HepG2 (cell line): ENCODE data around the gene SLC39A1. TPM values are rescaled to one million over a fixed set of nuclear protein-coding genes. Genes with fewer than 3 reads are reported as not detected.

Experiments used
- CAMTA2 ChIP-seq: sonication (generic); formaldehyde crosslinking; IDR thresholded peaks from 2 replicates; pipeline ENCODE4 v1.4.0; 2020; ENCODE audit warnings: mild to moderate bottlenecking, missing genetic modification reagents, borderline replicate concordance
- EHMT2 ChIP-seq: fragments of 200-600 bp; sonication (generic); IDR thresholded peaks from 2 replicates; pipeline ENCODE4 v1.7.0; 2017; ENCODE audit warnings: antibody characterized with exemption, low read depth, low read length, borderline replicate concordance
- ELF4 ChIP-seq: sonication (generic); formaldehyde crosslinking; IDR thresholded peaks from 2 replicates; pipeline ENCODE4 v1.5.0; 2020; ENCODE audit warnings: missing genetic modification reagents, mild to moderate bottlenecking, moderate library complexity, borderline replicate concordance
- FOXJ3 ChIP-seq: sonication (generic); formaldehyde crosslinking; IDR thresholded peaks from 2 replicates; pipeline ENCODE4 v1.4.0; 2020; ENCODE audit warnings: missing genetic modification reagents, mild to moderate bottlenecking, borderline replicate concordance
- HOXA9 ChIP-seq: sonication (generic); formaldehyde crosslinking; IDR thresholded peaks from 2 replicates; pipeline ENCODE4 v1.8.1; 2022; ENCODE audit warnings: missing genetic modification reagents, mild to moderate bottlenecking, moderate library complexity, borderline replicate concordance
- JDP2 ChIP-seq: sonication (generic); formaldehyde crosslinking; IDR thresholded peaks from 2 replicates; pipeline ENCODE4 v1.8.1; 2022; ENCODE audit warnings: missing genetic modification reagents, borderline replicate concordance
- MBNL3 ChIP-seq: fragments of 250-450 bp; sonication (Bioruptor Pico); conservative IDR thresholded peaks from 2 replicates; pipeline ENCODE4 v1.8.0; 2022; ENCODE audit warnings: mild to moderate bottlenecking, inconsistent platforms
- MTERF4 ChIP-seq: sonication (generic); formaldehyde crosslinking; IDR thresholded peaks from 2 replicates; pipeline ENCODE4 v1.8.0; 2023; ENCODE audit warnings: mild to moderate bottlenecking, missing genetic modification reagents
- POLR2AphosphoS2 ChIP-seq: IDR thresholded peaks from 2 replicates; pipeline ENCODE4 v1.6.1; 2011; ENCODE audit warnings: low read depth, low read length, improper control_type of control experiment
- RBAK ChIP-seq: sonication (generic); formaldehyde crosslinking; IDR thresholded peaks from 2 replicates; pipeline ENCODE4 v1.5.1; 2020; ENCODE audit warnings: mild to moderate bottlenecking, missing genetic modification reagents
- RFXANK ChIP-seq: IDR thresholded peaks from 2 replicates; pipeline ENCODE4 v1.6.1; 2016
- SCMH1 ChIP-seq: sonication (generic); formaldehyde crosslinking; IDR thresholded peaks from 2 replicates; pipeline ENCODE4 v1.9.0; 2021; ENCODE audit warnings: missing genetic modification reagents, mild to moderate bottlenecking, borderline replicate concordance
- SIN3B ChIP-seq: fragments of 150-350 bp; IDR thresholded peaks from 2 replicates; pipeline ENCODE4 v1.6.1; 2014; ENCODE audit warnings: low read length
- SRSF4 ChIP-seq: fragments of 200-400 bp; formaldehyde crosslinking; IDR thresholded peaks from one replicate; pipeline ENCODE4 v1.6.1; 2018; ENCODE audit warnings: mild to moderate bottlenecking, low read depth, low read length, moderate library complexity; ENCODE audit not compliant: poor library complexity, severe bottlenecking
- SRY ChIP-seq: sonication (generic); formaldehyde crosslinking; IDR thresholded peaks from 2 replicates; pipeline ENCODE4 v1.8.0; 2022; ENCODE audit warnings: mild to moderate bottlenecking, missing genetic modification reagents
- ZFP90 ChIP-seq: sonication (generic); formaldehyde crosslinking; IDR thresholded peaks from 2 replicates; pipeline ENCODE4 v1.8.0; 2022; ENCODE audit warnings: missing genetic modification reagents, mild to moderate bottlenecking, inconsistent platforms, borderline replicate concordance
- ZHX1 ChIP-seq: sonication (generic); formaldehyde crosslinking; IDR thresholded peaks from 2 replicates; pipeline ENCODE4 v1.8.1; 2022; ENCODE audit warnings: low read depth, mild to moderate bottlenecking, missing genetic modification reagents
- ZNF354B ChIP-seq: sonication (generic); formaldehyde crosslinking; IDR thresholded peaks from 2 replicates; pipeline ENCODE4 v1.8.0; 2022; ENCODE audit warnings: mild to moderate bottlenecking, missing genetic modification reagents
- ZNF644 ChIP-seq: IDR thresholded peaks from 2 replicates; pipeline ENCODE4 v1.6.1; 2016; ENCODE audit warnings: low read depth
- ZNF674 ChIP-seq: sonication (generic); formaldehyde crosslinking; IDR thresholded peaks from 2 replicates; pipeline ENCODE4 v1.5.0; 2020; ENCODE audit warnings: low read depth, mild to moderate bottlenecking, missing genetic modification reagents
- ZNF740 ChIP-seq: sonication (generic); formaldehyde crosslinking; IDR thresholded peaks from 2 replicates; pipeline ENCODE4 v1.4.0; 2020; ENCODE audit warnings: missing genetic modification reagents
- polyA plus RNA-seq, 8 experiments: library from polyadenylated mRNA; depleted of rRNA in 3 of 8; stranded (reverse) in 7 of 8; unstranded in 1 of 8; fragments of >200 nt; fragmentation: Illumina TruSeq in 4 of 8; extraction: Trizol in 4 of 8; gene quantifications; 2 replicates each; pipeline versions ENCODE4 v1.2.1 to v1.2.3, GENCODE V29; 2011 to 2016; ENCODE audit warnings: low read depth in 4 of 8, missing spikeins in 1 of 8, mixed read lengths in 1 of 8; ENCODE audit not compliant: insufficient read depth in 1 of 8
- total RNA-seq, 5 experiments: library from RNA; depleted of rRNA; stranded (reverse); fragments of >200 nt; fragmentation: Illumina TruSeq; extraction: Trizol; gene quantifications; 2 replicates each; pipeline ENCODE4 v1.2.3, GENCODE V29; 2016; ENCODE audit warnings: low read depth in 1 of 5
- TF ChIP-seq, protein P1 (sequence below): sonication (generic); formaldehyde crosslinking; IDR thresholded peaks from 2 replicates; pipeline ENCODE4 v1.5.0; 2020; ENCODE audit warnings: mild to moderate bottlenecking, missing genetic modification reagents

Gene SLC39A1
- total and polyA plus RNA-seq, 2 of the 13 experiments (the other 11 are each of a cell fraction or from before 2014, with no cell fraction given), result 71.2 to 78.4 TPM

DNA sequence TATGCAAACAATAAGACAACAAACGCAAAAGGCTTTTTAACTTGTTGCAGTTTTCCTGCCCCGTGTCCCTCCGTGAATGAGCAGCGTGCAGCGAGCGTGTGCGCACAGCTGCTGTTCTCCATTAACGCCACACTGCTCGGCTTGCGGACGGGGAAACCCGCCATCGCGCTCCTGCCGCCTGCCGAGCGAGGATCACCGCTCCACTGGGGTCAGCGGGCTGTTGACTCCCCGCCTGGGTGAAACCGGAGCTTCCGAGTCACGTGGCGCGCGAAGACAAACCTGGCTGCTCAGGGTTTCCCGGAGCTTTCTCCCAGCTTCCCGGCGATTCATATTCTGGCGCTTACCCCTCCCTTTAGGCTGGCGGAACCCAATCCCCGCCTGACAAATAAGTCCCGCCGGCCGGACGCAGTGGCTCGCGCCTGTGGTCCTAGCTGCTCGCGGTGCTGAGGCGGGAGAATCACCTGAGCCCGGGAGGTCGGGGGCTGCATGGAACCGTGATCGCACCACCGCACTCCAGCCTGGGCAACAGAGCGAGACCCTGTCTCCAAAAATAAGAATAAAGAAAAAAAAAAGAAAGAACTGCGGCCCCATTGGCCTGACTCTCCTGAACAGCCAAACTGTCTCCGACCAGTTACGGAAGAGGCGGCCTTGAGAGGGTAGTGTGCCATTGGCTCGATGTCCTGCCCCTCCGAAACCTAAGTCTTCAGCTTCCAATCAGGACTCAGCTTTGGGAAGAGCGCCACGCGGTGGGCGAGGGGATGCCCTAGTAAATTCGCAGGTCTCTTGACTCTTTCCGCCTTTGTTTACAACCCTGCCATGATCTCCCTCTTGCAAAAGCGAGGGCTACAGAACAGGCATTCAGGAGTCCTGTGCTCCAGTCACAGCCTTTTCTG lies 4.0 kb upstream of the SLC39A1 start, which contains the start of gene CREB3L4 (continued):
- no peak for TF ChIP-seq POLR2AphosphoS2
- no peak for TF ChIP-seq SCMH1 (CRISPR knock-in tag)
- no peak; the same call in 1 of the 2 replicates for TF ChIP-seq HOXA9 (CRISPR knock-in tag)
- TF ChIP-seq SIN3B, result peak; percentile 33; the same call in 1 of the 2 replicates
- peak; percentile 85; the same call in 1 of the 2 replicates for TF ChIP-seq SRY (CRISPR knock-in tag)
- TF ChIP-seq RFXANK, result no peak
- TF ChIP-seq SRSF4, result no peak
- TF ChIP-seq, protein P1, sequence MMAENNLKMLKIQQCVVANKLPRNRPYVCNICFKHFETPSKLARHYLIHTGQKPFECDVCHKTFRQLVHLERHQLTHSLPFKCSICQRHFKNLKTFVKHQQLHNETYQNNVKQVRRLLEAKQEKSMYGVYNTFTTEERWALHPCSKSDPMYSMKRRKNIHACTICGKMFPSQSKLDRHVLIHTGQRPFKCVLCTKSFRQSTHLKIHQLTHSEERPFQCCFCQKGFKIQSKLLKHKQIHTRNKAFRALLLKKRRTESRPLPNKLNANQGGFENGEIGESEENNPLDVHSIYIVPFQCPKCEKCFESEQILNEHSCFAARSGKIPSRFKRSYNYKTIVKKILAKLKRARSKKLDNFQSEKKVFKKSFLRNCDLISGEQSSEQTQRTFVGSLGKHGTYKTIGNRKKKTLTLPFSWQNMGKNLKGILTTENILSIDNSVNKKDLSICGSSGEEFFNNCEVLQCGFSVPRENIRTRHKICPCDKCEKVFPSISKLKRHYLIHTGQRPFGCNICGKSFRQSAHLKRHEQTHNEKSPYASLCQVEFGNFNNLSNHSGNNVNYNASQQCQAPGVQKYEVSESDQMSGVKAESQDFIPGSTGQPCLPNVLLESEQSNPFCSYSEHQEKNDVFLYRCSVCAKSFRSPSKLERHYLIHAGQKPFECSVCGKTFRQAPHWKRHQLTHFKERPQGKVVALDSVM, result no peak; the same call in 1 of the 2 replicates
- TF ChIP-seq MBNL3 (CRISPR knock-in tag), result no peak
- TF ChIP-seq FOXJ3 (CRISPR knock-in tag), result no peak; the same call in 1 of the 2 replicates
- TF ChIP-seq JDP2 (CRISPR knock-in tag), result no peak; the same call in 1 of the 2 replicates
- peak; percentile 41; the same call in 1 of the 2 replicates for TF ChIP-seq ZNF354B (CRISPR knock-in tag)
- TF ChIP-seq ELF4, result peak; percentile 78; the same call in 1 of the 2 replicates
- no peak for TF ChIP-seq ZHX1 (CRISPR knock-in tag)
- TF ChIP-seq RBAK (CRISPR knock-in tag), result no peak
- TF ChIP-seq MTERF4 (CRISPR knock-in tag), result no peak
- no peak for TF ChIP-seq CAMTA2 (CRISPR knock-in tag)
- no peak; the same call in 1 of the 2 replicates for TF ChIP-seq EHMT2
- peak; percentile 87 for TF ChIP-seq ZFP90
- TF ChIP-seq ZNF740 (CRISPR knock-in tag), result no peak; the same call in 1 of the 2 replicates
- TF ChIP-seq ZNF644, result 0 out of 2 replicates have a peak, but pooled peaks have one; percentile 12
- no peak for TF ChIP-seq ZNF674 (CRISPR knock-in tag)
